Measurements from ENCODE around the gene FAM120B.

GRCh38 chr6:170372380-170373325 lies 66.1 kb downstream of the FAM120B start:
- no peak for TF ChIP-seq EZH2 (IDR thresholded peaks at IDR 0.05; ENCODE audit: low read length, missing control alignments)
- no peak for TF ChIP-seq CTCF (conservative IDR thresholded peaks at IDR 0.05 in 1 of 2, IDR thresholded peaks at IDR 0.05 in 1 of 2; ENCODE audit: low read depth in 1 of 2, low read length in 2 of 2)
